HepG2 (cell line): ENCODE data around the gene TARBP2. TPM values are rescaled to one million over a fixed set of nuclear protein-coding genes. Genes with fewer than 3 reads are reported as not detected.
A peak's percentile ranks its signal among the peaks of the same experiment; 100 is the strongest.

Source experiments
- CCDC6 ChIP-seq: sonication (generic); formaldehyde crosslinking; IDR thresholded peaks from 2 replicates; pipeline ENCODE4 v1.8.1; 2022; ENCODE audit warnings: mild to moderate bottlenecking, missing genetic modification reagents, moderate library complexity
- GABPB1 ChIP-seq: IDR thresholded peaks from 2 replicates; pipeline ENCODE4 v1.6.1; 2016; ENCODE audit warnings: mild to moderate bottlenecking, missing genetic modification reagents, moderate library complexity, missing compliant biosample characterization
- MZF1 ChIP-seq: sonication (generic); formaldehyde crosslinking; IDR thresholded peaks from 2 replicates; pipeline ENCODE4 v1.8.1; 2023; ENCODE audit warnings: mild to moderate bottlenecking, missing genetic modification reagents, borderline replicate concordance
- RFX5 ChIP-seq: IDR thresholded peaks from 2 replicates; pipeline ENCODE4 v1.6.1; 2011; ENCODE audit warnings: low read depth, low read length, improper control_type of control experiment
- SETDB1 ChIP-seq: sonication (generic); formaldehyde crosslinking; IDR thresholded peaks from 2 replicates; pipeline ENCODE4 v1.5.1; 2020; ENCODE audit warnings: missing genetic modification reagents, mild to moderate bottlenecking, borderline replicate concordance
- SP140L ChIP-seq: sonication (generic); formaldehyde crosslinking; IDR thresholded peaks from 2 replicates; pipeline ENCODE4 v1.4.0; 2020; ENCODE audit warnings: missing genetic modification reagents, borderline replicate concordance
- SUZ12 ChIP-seq: fragments of 150-350 bp; IDR thresholded peaks from 2 replicates; pipeline ENCODE4 v1.6.1; 2014; ENCODE audit warnings: low read depth, low read length
- TCF7 ChIP-seq: sonication (generic); IDR thresholded peaks from 2 replicates; pipeline ENCODE4 v1.6.1; 2016; ENCODE audit warnings: antibody characterized with exemption, low read depth
- ZNF17 ChIP-seq: sonication (generic); formaldehyde crosslinking; IDR thresholded peaks from 2 replicates; pipeline ENCODE4 v1.5.0; 2020; ENCODE audit warnings: mild to moderate bottlenecking, missing genetic modification reagents
- ZNF20 ChIP-seq: sonication (generic); formaldehyde crosslinking; IDR thresholded peaks from 2 replicates; pipeline ENCODE4 v1.4.0; 2020; ENCODE audit warnings: mild to moderate bottlenecking, moderate library complexity, missing genetic modification reagents
- ZNF530 ChIP-seq: sonication (generic); formaldehyde crosslinking; IDR thresholded peaks from 2 replicates; pipeline ENCODE4 v1.5.0; 2020; ENCODE audit warnings: low read depth, mild to moderate bottlenecking, missing genetic modification reagents
- ZNF761 ChIP-seq: sonication (generic); formaldehyde crosslinking; conservative IDR thresholded peaks from 2 replicates; pipeline ENCODE4 v1.4.0; 2020; ENCODE audit warnings: mild to moderate bottlenecking, missing genetic modification reagents
- ZNF788 ChIP-seq: sonication (generic); formaldehyde crosslinking; IDR thresholded peaks from 2 replicates; pipeline ENCODE4 v1.5.0; 2020; ENCODE audit warnings: mild to moderate bottlenecking, missing genetic modification reagents, borderline replicate concordance
- polyA plus RNA-seq, 8 experiments: library from polyadenylated mRNA; depleted of rRNA in 3 of 8; stranded (reverse) in 7 of 8; unstranded in 1 of 8; fragments of >200 nt; fragmentation: Illumina TruSeq in 4 of 8; extraction: Trizol in 4 of 8; gene quantifications; 2 replicates each; pipeline versions ENCODE4 v1.2.1 to v1.2.3, GENCODE V29; 2011 to 2016; ENCODE audit warnings: low read depth in 4 of 8, missing spikeins in 1 of 8, mixed read lengths in 1 of 8; ENCODE audit not compliant: insufficient read depth in 1 of 8
- total RNA-seq, 5 experiments: library from RNA; depleted of rRNA; stranded (reverse); fragments of >200 nt; fragmentation: Illumina TruSeq; extraction: Trizol; gene quantifications; 2 replicates each; pipeline ENCODE4 v1.2.3, GENCODE V29; 2016; ENCODE audit warnings: low read depth in 1 of 5
- TF ChIP-seq, protein P1 (sequence below): fragments of 450-650 bp; IDR thresholded peaks from 2 replicates; pipeline ENCODE4 v1.6.1; 2017
- TF ChIP-seq, protein P2 (sequence below): sonication (generic); formaldehyde crosslinking; IDR thresholded peaks from 2 replicates; pipeline ENCODE4 v1.5.1; 2020; ENCODE audit warnings: missing genetic modification reagents, mild to moderate bottlenecking, borderline replicate concordance
- TF ChIP-seq, protein P3 (sequence below): sonication (generic); formaldehyde crosslinking; IDR thresholded peaks from 2 replicates; pipeline ENCODE4 v1.8.1; 2023; ENCODE audit warnings: missing genetic modification reagents, inconsistent platforms, borderline replicate concordance
- TF ChIP-seq, protein P4 (sequence below): sonication (generic); formaldehyde crosslinking; IDR thresholded peaks from 2 replicates; pipeline ENCODE4 v1.9.0; 2022; ENCODE audit warnings: missing genetic modification reagents, mild to moderate bottlenecking, borderline replicate concordance
- TF ChIP-seq, protein P5 (sequence below): sonication (generic); formaldehyde crosslinking; IDR thresholded peaks from 2 replicates; pipeline ENCODE4 v1.4.0; 2020; ENCODE audit warnings: missing genetic modification reagents
- TF ChIP-seq, protein P6 (sequence below): sonication (generic); formaldehyde crosslinking; IDR thresholded peaks from 2 replicates; pipeline ENCODE4 v1.4.0; 2020; ENCODE audit warnings: mild to moderate bottlenecking, missing genetic modification reagents

Gene TARBP2
- total and polyA plus RNA-seq, 2 of the 13 experiments (the other 11 are each of a cell fraction or from before 2014, with no cell fraction given), result 47.0 to 55.5 TPM

DNA sequence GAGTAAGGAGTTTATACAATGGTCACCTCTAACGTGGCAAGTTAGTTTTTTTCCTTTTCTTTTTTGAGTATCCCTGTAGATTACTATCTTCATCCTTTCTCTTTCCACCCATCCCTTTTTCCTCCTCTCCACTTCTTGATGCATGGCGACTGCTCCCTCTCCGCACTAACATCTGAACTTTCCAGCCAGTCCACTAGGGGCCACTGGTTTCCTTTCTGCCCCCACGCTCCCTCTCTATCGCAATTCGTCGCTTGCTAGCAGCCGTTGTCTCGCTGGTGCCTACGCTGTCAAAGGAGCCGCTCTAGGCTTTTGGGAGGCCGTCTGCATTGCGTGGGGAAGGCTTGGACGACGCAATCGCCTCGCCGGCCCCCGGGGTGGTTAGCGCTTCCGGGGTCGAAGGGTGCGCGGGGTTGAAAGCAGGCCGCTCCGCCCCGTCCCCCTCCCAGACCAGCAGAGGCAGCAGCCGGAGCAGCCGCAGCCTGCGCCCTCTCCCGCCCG, 49.4 kb upstream of the TARBP2 start, which contains the start of gene PCBP2 (continued):
- TF ChIP-seq, protein P1, sequence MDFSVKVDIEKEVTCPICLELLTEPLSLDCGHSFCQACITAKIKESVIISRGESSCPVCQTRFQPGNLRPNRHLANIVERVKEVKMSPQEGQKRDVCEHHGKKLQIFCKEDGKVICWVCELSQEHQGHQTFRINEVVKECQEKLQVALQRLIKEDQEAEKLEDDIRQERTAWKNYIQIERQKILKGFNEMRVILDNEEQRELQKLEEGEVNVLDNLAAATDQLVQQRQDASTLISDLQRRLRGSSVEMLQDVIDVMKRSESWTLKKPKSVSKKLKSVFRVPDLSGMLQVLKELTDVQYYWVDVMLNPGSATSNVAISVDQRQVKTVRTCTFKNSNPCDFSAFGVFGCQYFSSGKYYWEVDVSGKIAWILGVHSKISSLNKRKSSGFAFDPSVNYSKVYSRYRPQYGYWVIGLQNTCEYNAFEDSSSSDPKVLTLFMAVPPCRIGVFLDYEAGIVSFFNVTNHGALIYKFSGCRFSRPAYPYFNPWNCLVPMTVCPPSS, result no peak
- TF ChIP-seq ZNF530 (no peak), RFX5 (0 out of 2 replicates have a peak, but pooled peaks have one; percentile 43), ZNF788 (CRISPR knock-in tag) (peak; percentile 87; the same call in 1 of the 2 replicates), MZF1 (CRISPR knock-in tag) (no peak), SETDB1 (CRISPR knock-in tag) (no peak), CCDC6 (CRISPR knock-in tag) (no peak; the same call in 1 of the 2 replicates), ZNF761 (CRISPR knock-in tag) (peak; percentile 70; the same call in 1 of the 2 replicates), SUZ12 (no peak), GABPB1 (peak; percentile 95), ZNF17 (no peak), SP140L (CRISPR knock-in tag) (no peak), ZNF20 (CRISPR knock-in tag) (no peak), TCF7 (peak; percentile 20; the same call in 1 of the 2 replicates)
- TF ChIP-seq, protein P2, sequence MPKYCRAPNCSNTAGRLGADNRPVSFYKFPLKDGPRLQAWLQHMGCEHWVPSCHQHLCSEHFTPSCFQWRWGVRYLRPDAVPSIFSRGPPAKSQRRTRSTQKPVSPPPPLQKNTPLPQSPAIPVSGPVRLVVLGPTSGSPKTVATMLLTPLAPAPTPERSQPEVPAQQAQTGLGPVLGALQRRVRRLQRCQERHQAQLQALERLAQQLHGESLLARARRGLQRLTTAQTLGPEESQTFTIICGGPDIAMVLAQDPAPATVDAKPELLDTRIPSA, result no peak
- TF ChIP-seq, protein P3, sequence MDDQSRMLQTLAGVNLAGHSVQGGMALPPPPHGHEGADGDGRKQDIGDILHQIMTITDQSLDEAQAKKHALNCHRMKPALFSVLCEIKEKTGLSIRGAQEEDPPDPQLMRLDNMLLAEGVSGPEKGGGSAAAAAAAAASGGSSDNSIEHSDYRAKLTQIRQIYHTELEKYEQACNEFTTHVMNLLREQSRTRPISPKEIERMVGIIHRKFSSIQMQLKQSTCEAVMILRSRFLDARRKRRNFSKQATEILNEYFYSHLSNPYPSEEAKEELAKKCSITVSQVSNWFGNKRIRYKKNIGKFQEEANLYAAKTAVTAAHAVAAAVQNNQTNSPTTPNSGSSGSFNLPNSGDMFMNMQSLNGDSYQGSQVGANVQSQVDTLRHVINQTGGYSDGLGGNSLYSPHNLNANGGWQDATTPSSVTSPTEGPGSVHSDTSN (CRISPR knock-in tag), result no peak
- TF ChIP-seq, protein P4, sequence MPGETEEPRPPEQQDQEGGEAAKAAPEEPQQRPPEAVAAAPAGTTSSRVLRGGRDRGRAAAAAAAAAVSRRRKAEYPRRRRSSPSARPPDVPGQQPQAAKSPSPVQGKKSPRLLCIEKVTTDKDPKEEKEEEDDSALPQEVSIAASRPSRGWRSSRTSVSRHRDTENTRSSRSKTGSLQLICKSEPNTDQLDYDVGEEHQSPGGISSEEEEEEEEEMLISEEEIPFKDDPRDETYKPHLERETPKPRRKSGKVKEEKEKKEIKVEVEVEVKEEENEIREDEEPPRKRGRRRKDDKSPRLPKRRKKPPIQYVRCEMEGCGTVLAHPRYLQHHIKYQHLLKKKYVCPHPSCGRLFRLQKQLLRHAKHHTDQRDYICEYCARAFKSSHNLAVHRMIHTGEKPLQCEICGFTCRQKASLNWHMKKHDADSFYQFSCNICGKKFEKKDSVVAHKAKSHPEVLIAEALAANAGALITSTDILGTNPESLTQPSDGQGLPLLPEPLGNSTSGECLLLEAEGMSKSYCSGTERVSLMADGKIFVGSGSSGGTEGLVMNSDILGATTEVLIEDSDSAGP (CRISPR knock-in tag), result peak; percentile 84
- TF ChIP-seq, protein P5, sequence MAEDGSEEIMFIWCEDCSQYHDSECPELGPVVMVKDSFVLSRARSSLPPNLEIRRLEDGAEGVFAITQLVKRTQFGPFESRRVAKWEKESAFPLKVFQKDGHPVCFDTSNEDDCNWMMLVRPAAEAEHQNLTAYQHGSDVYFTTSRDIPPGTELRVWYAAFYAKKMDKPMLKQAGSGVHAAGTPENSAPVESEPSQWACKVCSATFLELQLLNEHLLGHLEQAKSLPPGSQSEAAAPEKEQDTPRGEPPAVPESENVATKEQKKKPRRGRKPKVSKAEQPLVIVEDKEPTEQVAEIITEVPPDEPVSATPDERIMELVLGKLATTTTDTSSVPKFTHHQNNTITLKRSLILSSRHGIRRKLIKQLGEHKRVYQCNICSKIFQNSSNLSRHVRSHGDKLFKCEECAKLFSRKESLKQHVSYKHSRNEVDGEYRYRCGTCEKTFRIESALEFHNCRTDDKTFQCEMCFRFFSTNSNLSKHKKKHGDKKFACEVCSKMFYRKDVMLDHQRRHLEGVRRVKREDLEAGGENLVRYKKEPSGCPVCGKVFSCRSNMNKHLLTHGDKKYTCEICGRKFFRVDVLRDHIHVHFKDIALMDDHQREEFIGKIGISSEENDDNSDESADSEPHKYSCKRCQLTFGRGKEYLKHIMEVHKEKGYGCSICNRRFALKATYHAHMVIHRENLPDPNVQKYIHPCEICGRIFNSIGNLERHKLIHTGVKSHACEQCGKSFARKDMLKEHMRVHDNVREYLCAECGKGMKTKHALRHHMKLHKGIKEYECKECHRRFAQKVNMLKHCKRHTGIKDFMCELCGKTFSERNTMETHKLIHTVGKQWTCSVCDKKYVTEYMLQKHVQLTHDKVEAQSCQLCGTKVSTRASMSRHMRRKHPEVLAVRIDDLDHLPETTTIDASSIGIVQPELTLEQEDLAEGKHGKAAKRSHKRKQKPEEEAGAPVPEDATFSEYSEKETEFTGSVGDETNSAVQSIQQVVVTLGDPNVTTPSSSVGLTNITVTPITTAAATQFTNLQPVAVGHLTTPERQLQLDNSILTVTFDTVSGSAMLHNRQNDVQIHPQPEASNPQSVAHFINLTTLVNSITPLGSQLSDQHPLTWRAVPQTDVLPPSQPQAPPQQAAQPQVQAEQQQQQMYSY (CRISPR knock-in tag), result no peak
- TF ChIP-seq, protein P6, sequence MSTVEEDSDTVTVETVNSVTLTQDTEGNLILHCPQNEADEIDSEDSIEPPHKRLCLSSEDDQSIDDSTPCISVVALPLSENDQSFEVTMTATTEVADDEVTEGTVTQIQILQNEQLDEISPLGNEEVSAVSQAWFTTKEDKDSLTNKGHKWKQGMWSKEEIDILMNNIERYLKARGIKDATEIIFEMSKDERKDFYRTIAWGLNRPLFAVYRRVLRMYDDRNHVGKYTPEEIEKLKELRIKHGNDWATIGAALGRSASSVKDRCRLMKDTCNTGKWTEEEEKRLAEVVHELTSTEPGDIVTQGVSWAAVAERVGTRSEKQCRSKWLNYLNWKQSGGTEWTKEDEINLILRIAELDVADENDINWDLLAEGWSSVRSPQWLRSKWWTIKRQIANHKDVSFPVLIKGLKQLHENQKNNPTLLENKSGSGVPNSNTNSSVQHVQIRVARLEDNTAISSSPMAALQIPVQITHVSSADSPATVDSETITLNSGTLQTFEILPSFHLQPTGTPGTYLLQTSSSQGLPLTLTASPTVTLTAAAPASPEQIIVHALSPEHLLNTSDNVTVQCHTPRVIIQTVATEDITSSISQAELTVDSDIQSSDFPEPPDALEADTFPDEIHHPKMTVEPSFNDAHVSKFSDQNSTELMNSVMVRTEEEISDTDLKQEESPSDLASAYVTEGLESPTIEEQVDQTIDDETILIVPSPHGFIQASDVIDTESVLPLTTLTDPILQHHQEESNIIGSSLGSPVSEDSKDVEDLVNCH, result no peak
